Lower leg skin (tissue), 4 donors: ENCODE results near the gene C16orf90. TPM values are rescaled to one million over a fixed set of nuclear protein-coding genes. Genes with fewer than 3 reads are reported as not detected.

Experiments
- DNase-seq, 2 donors: peaks; one replicate each; pipeline ENCODE4 v3.0.0-alpha.2; 2019; ENCODE audit warnings: low spot score in 2 of 2
- H3K4me3 ChIP-seq: fragments of 200-600 bp; sonication (generic); 2 replicates; pipeline ENCODE4 v1.5.1; 2017; ENCODE audit warnings: mild to moderate bottlenecking, low read depth; ENCODE audit not compliant: poor library complexity, severe bottlenecking
- POLR2A ChIP-seq, 2 donors: fragments of 450-650 bp; IDR thresholded peaks; one replicate each; pipeline ENCODE4 v1.6.1; 2016 to 2017; ENCODE audit warnings: antibody characterized with exemption in 2 of 2, mild to moderate bottlenecking in 1 of 2, moderate library complexity in 1 of 2
- WGBS, 2 donors: methylation state at CpG; one replicate each; pipeline ENCODE4 v1.1.5; 2018; 5-methylcytosine and 5-hydroxymethylcytosine counted together
- intact Hi-C: fragments of 100-400 bp; cut with DNase I; formaldehyde crosslinking; loops from one replicate; pipeline ENCODE4 v1.15.0; 2023; ENCODE audit warnings: low total_unique reads
- total RNA-seq, 4 donors: library from RNA; depleted of rRNA; stranded (reverse); fragments of >200 nt; gene quantifications; one replicate each; pipeline ENCODE4 v1.1.0, GENCODE V29; 2016
- TF ChIP-seq, protein P1 (sequence below), 3 donors: fragments of 450-650 bp; IDR thresholded peaks; one replicate each; pipeline ENCODE4 v1.5.1; 2016; ENCODE audit warnings: antibody characterized with exemption in 3 of 3, mild to moderate bottlenecking in 3 of 3, moderate library complexity in 2 of 3

C16orf90 gene
- total RNA-seq, 4 donors from 2014 or later, result not detected

DNA sequence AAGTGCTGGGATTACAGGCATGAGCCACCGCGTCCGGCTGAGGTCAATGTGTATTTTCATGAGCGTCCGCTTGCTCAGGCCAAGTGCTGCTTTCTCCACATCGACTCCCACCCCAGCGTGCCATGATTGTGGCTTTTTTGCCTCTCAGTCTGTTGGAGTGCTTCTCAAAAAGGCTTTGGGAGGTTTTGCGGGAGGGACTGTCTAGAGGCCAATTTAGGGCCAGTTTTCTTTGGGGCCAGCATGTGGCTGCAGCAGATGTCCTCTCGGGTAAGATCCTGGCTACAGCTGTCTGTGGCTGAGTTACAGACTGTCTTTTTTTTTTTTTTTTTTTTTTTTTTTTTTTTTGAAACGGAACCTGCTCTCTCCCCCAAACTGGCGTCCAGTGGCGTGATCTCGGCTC lies 6.5 kb downstream of the C16orf90 start:
- 70 to 72% methylated on average over 10 to 13 of the region's 13 CpGs for WGBS, 2 donors
- DNase-seq, result no peak
- TF ChIP-seq POLR2A (IDR thresholded peaks at IDR 0.05), result no peak
- TF ChIP-seq, protein P1, sequence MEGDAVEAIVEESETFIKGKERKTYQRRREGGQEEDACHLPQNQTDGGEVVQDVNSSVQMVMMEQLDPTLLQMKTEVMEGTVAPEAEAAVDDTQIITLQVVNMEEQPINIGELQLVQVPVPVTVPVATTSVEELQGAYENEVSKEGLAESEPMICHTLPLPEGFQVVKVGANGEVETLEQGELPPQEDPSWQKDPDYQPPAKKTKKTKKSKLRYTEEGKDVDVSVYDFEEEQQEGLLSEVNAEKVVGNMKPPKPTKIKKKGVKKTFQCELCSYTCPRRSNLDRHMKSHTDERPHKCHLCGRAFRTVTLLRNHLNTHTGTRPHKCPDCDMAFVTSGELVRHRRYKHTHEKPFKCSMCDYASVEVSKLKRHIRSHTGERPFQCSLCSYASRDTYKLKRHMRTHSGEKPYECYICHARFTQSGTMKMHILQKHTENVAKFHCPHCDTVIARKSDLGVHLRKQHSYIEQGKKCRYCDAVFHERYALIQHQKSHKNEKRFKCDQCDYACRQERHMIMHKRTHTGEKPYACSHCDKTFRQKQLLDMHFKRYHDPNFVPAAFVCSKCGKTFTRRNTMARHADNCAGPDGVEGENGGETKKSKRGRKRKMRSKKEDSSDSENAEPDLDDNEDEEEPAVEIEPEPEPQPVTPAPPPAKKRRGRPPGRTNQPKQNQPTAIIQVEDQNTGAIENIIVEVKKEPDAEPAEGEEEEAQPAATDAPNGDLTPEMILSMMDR (IDR thresholded peaks at IDR 0.05), result no peak
- intact Hi-C loops, result no loop called here
- no peak overlapping the region for H3K4me3 ChIP-seq

DNA sequence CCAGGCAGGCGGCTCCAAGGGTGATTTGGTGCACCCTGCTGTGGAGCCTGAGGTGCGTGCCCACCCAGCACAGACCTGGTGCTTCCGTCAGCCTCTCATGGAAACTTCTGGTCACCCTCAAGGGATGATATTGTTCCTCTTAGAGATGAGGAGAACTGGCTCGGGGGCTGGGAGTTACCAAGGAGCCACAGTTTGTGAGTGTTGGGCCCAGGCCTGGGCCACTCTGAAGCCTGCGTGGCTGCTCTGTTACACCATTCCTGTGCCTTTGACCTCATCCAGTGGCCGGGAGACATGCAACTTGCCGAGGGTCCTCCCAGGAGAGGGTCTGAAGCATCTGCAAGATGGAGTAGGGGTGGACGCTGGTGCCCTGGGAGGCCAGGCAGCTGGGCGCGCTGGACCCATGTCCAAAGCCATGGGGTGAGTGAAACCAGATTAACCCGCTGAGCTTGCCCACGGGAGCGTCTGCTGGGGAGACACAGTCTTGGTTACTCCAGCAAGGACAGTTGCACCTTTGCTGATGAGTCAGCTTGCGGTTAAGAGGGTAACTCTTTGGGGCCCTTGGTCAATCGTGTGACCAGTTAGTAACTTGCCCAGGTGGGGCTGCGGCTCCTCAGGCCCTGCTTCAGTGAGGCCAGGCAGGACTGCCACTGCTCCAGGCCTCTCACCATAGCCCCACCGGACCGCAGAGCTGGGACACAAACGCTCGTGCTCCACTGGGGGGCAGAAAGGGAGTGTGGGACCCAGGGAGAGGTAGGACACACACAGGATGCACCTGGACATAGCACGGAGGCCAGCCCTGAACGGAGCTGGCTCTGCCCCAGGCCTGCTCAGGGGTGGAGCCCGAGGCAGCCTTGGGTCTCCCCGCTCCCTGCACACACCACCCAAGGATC lies 7.5 kb downstream of the C16orf90 start:
- intact Hi-C loops, result no loop called here
- WGBS, 2 donors, result 82 to 87% methylated on average over 21 to 24 of the region's 24 CpGs

DNA sequence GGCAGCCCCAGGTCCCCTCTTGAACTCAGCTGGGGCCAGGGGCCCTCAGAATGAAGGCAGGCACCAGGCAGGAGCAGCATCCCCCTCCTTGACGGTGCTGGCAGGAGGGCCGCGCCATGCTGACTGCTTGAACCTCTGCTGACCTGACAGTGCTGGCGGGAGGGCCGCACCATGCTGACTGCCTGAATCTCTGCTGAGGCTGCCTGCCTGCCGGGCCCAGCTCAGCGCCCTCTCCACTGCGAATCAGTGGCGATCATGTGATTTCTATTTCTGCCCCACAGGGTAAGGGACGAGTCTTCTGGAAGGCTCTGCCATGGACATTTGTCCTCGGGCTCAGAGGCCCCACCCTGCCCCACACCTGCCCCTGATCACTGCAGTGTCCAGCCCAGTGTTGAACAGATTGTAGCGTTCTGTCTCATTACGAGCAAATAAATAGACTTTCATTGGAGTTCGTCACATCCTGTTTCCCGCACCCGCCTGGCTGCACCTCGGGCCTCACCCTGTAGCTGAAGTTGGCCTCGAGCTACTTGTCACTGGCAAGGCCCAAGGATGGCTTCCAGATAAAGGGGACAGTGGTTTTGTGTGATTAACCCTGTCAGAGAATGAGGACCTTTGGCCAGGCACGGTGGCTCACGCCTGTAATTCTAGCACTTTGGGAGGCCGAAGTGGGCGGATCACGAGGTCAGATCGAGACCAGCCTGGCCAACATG lies 8.6 kb downstream of the C16orf90 start:
- TF ChIP-seq, protein P1 (IDR thresholded peaks at IDR 0.05), result no peak
- TF ChIP-seq POLR2A (IDR thresholded peaks at IDR 0.05), result no peak
- no peak overlapping the region for H3K4me3 ChIP-seq
- no peak for DNase-seq
- WGBS, 2 donors, result 91% methylated on average over 22 to 24 of the region's 24 CpGs
- intact Hi-C loops, result no loop called here

More for the DNA sequence above, 7.5 kb downstream of the C16orf90 start:
- TF ChIP-seq, protein P1 (IDR thresholded peaks at IDR 0.05), result no peak
- TF ChIP-seq POLR2A (IDR thresholded peaks at IDR 0.05), result no peak
- DNase-seq, result no peak
- no peak overlapping the region for H3K4me3 ChIP-seq

DNA sequence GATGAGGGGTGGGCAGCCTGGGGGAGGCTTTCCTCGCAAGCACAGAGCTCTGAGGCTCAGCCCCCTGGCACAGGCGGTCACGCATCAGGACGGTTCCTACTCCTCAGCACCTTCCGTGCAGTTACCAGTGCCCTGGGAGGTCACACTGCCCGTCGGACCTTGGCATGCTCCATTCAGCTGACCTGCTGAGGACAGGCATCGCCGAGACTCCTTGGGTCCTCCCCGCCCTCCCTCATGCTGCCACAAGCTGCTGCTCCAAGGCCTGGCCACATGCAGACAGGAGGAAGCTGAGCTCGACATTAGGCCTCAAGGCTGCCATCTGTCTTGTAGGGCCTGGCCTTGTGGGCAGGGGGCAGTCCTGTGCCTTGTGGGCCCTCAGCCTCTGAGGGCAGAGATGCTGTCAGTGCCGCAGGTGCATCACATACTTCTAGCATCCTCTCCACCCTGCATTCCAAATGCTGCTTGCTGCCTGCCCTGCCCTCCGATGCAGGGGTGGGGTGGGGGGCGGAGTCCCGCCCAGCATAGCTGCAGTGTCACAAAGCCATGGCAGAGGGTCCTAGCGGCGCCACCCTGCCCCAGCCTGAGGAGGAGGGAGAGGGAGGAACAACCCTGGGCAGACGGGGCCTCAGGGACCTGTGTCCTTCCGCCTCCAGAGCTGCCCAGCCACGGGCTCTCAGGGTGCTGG lies 9.3 kb downstream of the C16orf90 start:
- intact Hi-C loops, result no loop called here
- no peak overlapping the region for H3K4me3 ChIP-seq
- DNase-seq, result no peak
- TF ChIP-seq, protein P1 (IDR thresholded peaks at IDR 0.05), result no peak
- TF ChIP-seq POLR2A (IDR thresholded peaks at IDR 0.05), result no peak
- 88 to 89% methylated on average over 7 to 14 of the region's 20 CpGs for WGBS, 2 donors

DNA sequence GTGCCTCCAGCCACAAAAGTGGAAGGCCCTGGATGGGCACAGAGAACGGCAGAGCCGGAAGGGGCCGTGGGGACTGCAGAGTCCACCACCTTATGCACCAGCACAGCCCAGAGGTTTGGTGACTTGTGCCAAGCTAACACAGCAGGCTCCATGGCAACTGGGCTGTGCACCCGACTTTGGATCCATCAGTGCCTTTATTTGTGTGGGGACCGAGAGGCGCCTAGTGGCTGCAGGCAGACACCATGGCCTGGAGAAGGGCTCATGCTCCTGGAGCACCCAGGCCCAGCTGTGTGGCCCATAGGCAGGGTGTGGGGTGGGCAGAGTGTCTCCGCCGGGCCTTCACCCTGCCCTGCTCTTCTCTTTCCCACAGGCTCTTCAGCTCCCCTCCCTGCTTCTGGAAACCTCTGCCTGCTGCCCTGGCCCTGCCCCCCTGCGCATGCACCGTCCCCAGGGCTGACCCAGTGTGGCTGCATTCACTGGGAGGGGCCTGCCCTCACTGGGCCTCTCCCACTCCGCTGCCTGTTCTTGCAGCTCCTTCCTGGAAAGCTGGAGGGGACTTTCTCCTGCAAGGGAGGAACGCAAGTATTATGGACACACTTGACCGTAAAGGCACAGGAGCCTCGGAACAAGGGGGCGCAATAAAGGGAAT lies 10.1 kb downstream of the C16orf90 start:
- TF ChIP-seq, protein P1 (IDR thresholded peaks at IDR 0.05), result no peak
- TF ChIP-seq POLR2A (IDR thresholded peaks at IDR 0.05), result no peak
- intact Hi-C loops, result no loop called here
- no peak for DNase-seq
- H3K4me3 ChIP-seq, result no peak overlapping the region
- 87 to 90% methylated on average over 12 to 15 of the region's 15 CpGs for WGBS, 2 donors
